ENCODE results near the gene TTC21A. TPM values are rescaled to one million over a fixed set of nuclear protein-coding genes. Genes with fewer than 3 reads are reported as not detected.
A peak's percentile ranks its signal among the peaks of the same experiment; 100 is the strongest.

Gene TTC21A
- total RNA-seq, 1 experiment from 2014 or later = 1.2 TPM

- Histone ChIP-seq H3K27ac (ENCODE audit: low read length) (no peak overlapping the region), H3K9me2 (replicated peaks; ENCODE audit: low read length) (no peaks in the 10 kb centered on the region), H3K79me2 (ENCODE audit: low read length) (peaks cover 42% of the 10 kb centered on the region), H4K20me1 (ENCODE audit: low read length) (peaks cover 16% of the 10 kb centered on the region; the same call in 1 of the 2 replicates), H3K36me3 (ENCODE audit: low read depth, low read length) (no peaks in the 10 kb centered on the region; the same call in 1 of the 2 replicates), H3F3A (ENCODE audit: low read length, unreplicated experiment) (no peaks in the 10 kb centered on the region), H2AFZ (ENCODE audit: low read length) (no peak overlapping the region), H3K9me3 (ENCODE audit: low read length) (no peaks in the 10 kb centered on the region), H3K9ac (ENCODE audit: low read length) (no peak overlapping the region), H3K4me3 (ENCODE audit: low read length) (peak overlapping the region; percentile 94; the same call in 1 of the 2 replicates), H3K4me2 (ENCODE audit: low read length) (peak overlapping the region; percentile 99), H3K4me1 (ENCODE audit: insufficient read depth, low read length) (peaks cover 24% of the 10 kb centered on the region), H3K27me3 (ENCODE audit: low read length) (no peaks in the 10 kb centered on the region)
- intact Hi-C loops (cut with micrococcal nuclease) = loop anchor here (2.0 kb wide), 1 partner anchor 75 kb away; no protein-coding TSS in a partner anchor
- DNase-seq (no peak), ATAC-seq (no peak)
- ChIA-PET POLR2A (ENCODE audit: unreplicated experiment) (no interaction called here), CTCF (no interaction called here)
- BruUV-seq (replicated peaks) = no TSS peak
- TF ChIP-seq CTCF (conservative IDR thresholded peaks at IDR 0.05; ENCODE audit: low read depth, low read length) (no peak), EZH2 (IDR thresholded peaks at IDR 0.05; ENCODE audit: low read length, unreplicated experiment) (no peak), EZH2phosphoT487 (IDR thresholded peaks at IDR 0.05; ENCODE audit: borderline replicate concordance, low read length) (no peak)
Observed at GRCh38 chr3:39105687-39106063, 1.8 kb upstream of the TTC21A start.

- TF ChIP-seq CTCF (conservative IDR thresholded peaks at IDR 0.05; ENCODE audit: low read depth, low read length) = no peak
- no peak for TF ChIP-seq EZH2phosphoT487 (IDR thresholded peaks at IDR 0.05; ENCODE audit: borderline replicate concordance, low read length)
- TF ChIP-seq EZH2 (IDR thresholded peaks at IDR 0.05; ENCODE audit: low read length, unreplicated experiment) = no peak
- Histone ChIP-seq H3K79me2 (ENCODE audit: low read length) (peaks cover 42% of the 10 kb centered on the region), H3K36me3 (ENCODE audit: low read depth, low read length) (no peaks in the 10 kb centered on the region), H3K9ac (ENCODE audit: low read length) (peak overlapping the region; percentile 70), H3K4me2 (ENCODE audit: low read length) (peak overlapping the region; percentile 99), H3K4me1 (ENCODE audit: insufficient read depth, low read length) (peaks cover 24% of the 10 kb centered on the region), H3F3A (ENCODE audit: low read length, unreplicated experiment) (no peaks in the 10 kb centered on the region), H3K27ac (ENCODE audit: low read length) (no peak overlapping the region), H3K9me2 (replicated peaks; ENCODE audit: low read length) (no peaks in the 10 kb centered on the region), H3K27me3 (ENCODE audit: low read length) (no peaks in the 10 kb centered on the region), H3K4me3 (ENCODE audit: low read length) (peak overlapping the region; percentile 94), H3K9me3 (ENCODE audit: low read length) (no peaks in the 10 kb centered on the region), H2AFZ (ENCODE audit: low read length) (peak overlapping the region; percentile 97), H4K20me1 (ENCODE audit: low read length) (peaks cover 15% of the 10 kb centered on the region; the same call in 1 of the 2 replicates)
- CTCF ChIA-PET = no interaction called here
- POLR2A ChIA-PET (ENCODE audit: unreplicated experiment) = no interaction called here
- intact Hi-C loops (cut with micrococcal nuclease) = loop anchor here (2.0 kb wide), 1 partner anchor 74 kb away; no protein-coding TSS in a partner anchor
- ATAC-seq (no peak), DNase-seq (peak; percentile 46)
- TSS peak; percentile 64 for BruUV-seq (replicated peaks)
Observed at GRCh38 chr3:39106281-39106811, 1.1 kb upstream of the TTC21A start.

GRCh38 chr3:39106851-39107387 is 561 bp upstream of the TTC21A start:
- ChIA-PET POLR2A (ENCODE audit: unreplicated experiment) (no interaction called here), CTCF (interaction anchor here (1.1 to 1.5 kb wide), 2 partner anchors 181 to 184 kb away, joined by 5 read pairs; no protein-coding TSS in a partner anchor)
- no peaks in the 10 kb centered on the region for H3K9me3 ChIP-seq (ENCODE audit: low read length)
- H3K4me2 ChIP-seq (ENCODE audit: low read length) = peak overlapping the region; percentile 99
- no peaks in the 10 kb centered on the region for H3K9me2 ChIP-seq (replicated peaks; ENCODE audit: low read length)
- H3K9ac ChIP-seq (ENCODE audit: low read length) = peak overlapping the region; percentile 70
- TF ChIP-seq EZH2 (IDR thresholded peaks at IDR 0.05; ENCODE audit: low read length, unreplicated experiment) (no peak), CTCF (conservative IDR thresholded peaks at IDR 0.05; ENCODE audit: low read depth, low read length) (no peak), EZH2phosphoT487 (IDR thresholded peaks at IDR 0.05; ENCODE audit: borderline replicate concordance, low read length) (no peak)
- DNase-seq = peak; percentile 55
- peak; percentile 65 for ATAC-seq
- H3K4me1 ChIP-seq (ENCODE audit: insufficient read depth, low read length) = peaks cover 24% of the 10 kb centered on the region
- H3K79me2 ChIP-seq (ENCODE audit: low read length) = peaks cover 42% of the 10 kb centered on the region
- peaks cover 15% of the 10 kb centered on the region; the same call in 1 of the 2 replicates for H4K20me1 ChIP-seq (ENCODE audit: low read length)
- intact Hi-C loops (cut with micrococcal nuclease) = loop anchor here (1.0 to 2.0 kb wide), 2 partner anchors 19 to 74 kb away; no protein-coding TSS in a partner anchor
- no peaks in the 10 kb centered on the region for H3F3A ChIP-seq (ENCODE audit: low read length, unreplicated experiment)
- BruUV-seq (replicated peaks) = no TSS peak
- H3K27ac ChIP-seq (ENCODE audit: low read length) = no peak overlapping the region
- peak overlapping the region; percentile 97 for H2AFZ ChIP-seq (ENCODE audit: low read length)
- no peaks in the 10 kb centered on the region for H3K36me3 ChIP-seq (ENCODE audit: low read depth, low read length)
- H3K27me3 ChIP-seq (ENCODE audit: low read length) = no peaks in the 10 kb centered on the region
- peak overlapping the region; percentile 94 for H3K4me3 ChIP-seq (ENCODE audit: low read length)
